SK-N-SH (cell line): Measurements from ENCODE around the gene KMO. TPM values are rescaled to one million over a fixed set of nuclear protein-coding genes. Genes with fewer than 3 reads are reported as not detected.

Experiments used
- CTCF ChIA-PET: fragments of 300-600, 350-600 bp; formaldehyde crosslinking; extraction: SDS; loops from one replicate; lab custom pipeline; 2021; lab: Yijun Ruan, JAX
- POLR2A ChIA-PET: fragments of 350-600 bp; sonication (Branson Sonifier 250); formaldehyde crosslinking; extraction: SDS; loops from one replicate; lab custom pipeline; 2020; ENCODE audit warnings: antibody characterized with exemption, inconsistent platforms; lab: Yijun Ruan, JAX
- DNase-seq: peaks from one replicate; pipeline ENCODE4 v3.0.0; 2012
- H2AFZ ChIP-seq: fragments of 200-600 bp; sonication (generic); 2 replicates; pipeline ENCODE4 v1.8.1; 2016; ENCODE audit warnings: antibody characterized with exemption, mild to moderate bottlenecking, low read depth
- H3F3A ChIP-seq: fragments of 200-600 bp; sonication (generic); replicated peaks from 2 replicates; pipeline ENCODE3; 2016; ENCODE audit warnings: antibody characterized with exemption, mild to moderate bottlenecking; ENCODE audit not compliant: insufficient read depth
- H3K27ac ChIP-seq, 2 experiments: fragments of 200-500 bp in 1 of 2; fragments of 200-600 bp in 1 of 2; sonication (Bioruptor generic) in 1 of 2; sonication (generic), shearing (Covaris generic) in 1 of 2; 2 replicates each; pipeline versions ENCODE4 v1.5.1 to v1.6.1; 2014 to 2016; ENCODE audit warnings: low read depth in 2 of 2, inconsistent platforms in 1 of 2, low read length in 1 of 2, mild to moderate bottlenecking in 1 of 2, mixed read lengths in 1 of 2
- H3K27me3 ChIP-seq: fragments of 200-600 bp; sonication (generic), shearing (Covaris generic); 2 replicates; pipeline ENCODE4 v1.6.1; 2016; ENCODE audit warnings: mixed run types; ENCODE audit not compliant: insufficient read depth
- H3K36me3 ChIP-seq, 2 experiments: fragments of 200-500 bp in 1 of 2; fragments of 200-600 bp in 1 of 2; sonication (Bioruptor generic) in 1 of 2; sonication (generic) in 1 of 2; replicated peaks in 1 of 2; 2 replicates each; pipeline versions ENCODE3 to v1.5.1; 2014 to 2016; ENCODE audit warnings: low read length in 1 of 2, mild to moderate bottlenecking in 1 of 2; ENCODE audit not compliant: insufficient read depth in 2 of 2, control insufficient read depth in 1 of 2
- H3K4me1 ChIP-seq, 2 experiments: fragments of 200-500 bp in 1 of 2; fragments of 200-600 bp in 1 of 2; sonication (Bioruptor generic) in 1 of 2; sonication (generic), shearing (Covaris generic) in 1 of 2; 2 replicates each; pipeline versions ENCODE4 v1.5.1 to v1.6.1; 2014 to 2016; ENCODE audit warnings: low read depth in 1 of 2, low read length in 1 of 2, mixed run types in 1 of 2; ENCODE audit not compliant: insufficient read depth in 2 of 2, control insufficient read depth in 1 of 2
- H3K4me2 ChIP-seq: fragments of 200-600 bp; sonication (generic), shearing (Covaris generic); 2 replicates; pipeline ENCODE4 v1.6.1; 2017; ENCODE audit warnings: mixed run types
- H3K4me3 ChIP-seq, 2 experiments: fragments of 200-500 bp in 1 of 2; fragments of 200-600 bp in 1 of 2; sonication (Bioruptor generic) in 1 of 2; sonication (generic), shearing (Covaris generic) in 1 of 2; 2 replicates each; pipeline versions ENCODE4 v1.5.1 to v1.8.1; 2014 to 2016; ENCODE audit warnings: low read depth in 2 of 2, inconsistent platforms in 1 of 2, low read length in 1 of 2, mild to moderate bottlenecking in 1 of 2, mixed read lengths in 1 of 2, moderate library complexity in 1 of 2
- H3K79me2 ChIP-seq: fragments of 200-600 bp; sonication (generic); 2 replicates; pipeline ENCODE4 v1.8.1; 2017; ENCODE audit warnings: mild to moderate bottlenecking; ENCODE audit not compliant: insufficient read depth
- H3K9ac ChIP-seq: fragments of 200-600 bp; sonication (generic); 2 replicates; pipeline ENCODE4 v1.6.1; 2017; ENCODE audit warnings: mixed run types
- H3K9me2 ChIP-seq: fragments of 200-600 bp; sonication (generic); 2 replicates; pipeline ENCODE4 v1.6.1; 2017; ENCODE audit warnings: mixed run types
- H3K9me3 ChIP-seq: fragments of 200-600 bp; sonication (generic); 2 replicates; pipeline ENCODE4 v1.6.1; 2017; ENCODE audit warnings: mixed run types, mild to moderate bottlenecking, moderate library complexity
- H4K20me1 ChIP-seq: fragments of 200-600 bp; sonication (generic); 2 replicates; pipeline ENCODE4 v1.6.1; 2017; ENCODE audit warnings: mild to moderate bottlenecking, mixed run types; ENCODE audit not compliant: insufficient read depth
- CHD2 ChIP-seq: fragments of 150-350 bp; IDR thresholded peaks from 2 replicates; pipeline ENCODE4 v1.6.1; 2018; ENCODE audit warnings: low read length; ENCODE audit not compliant: partially characterized antibody
- CTCF ChIP-seq: fragments of 200-600 bp; sonication (generic); IDR thresholded peaks from 2 replicates; pipeline ENCODE4 v1.6.1; 2017; ENCODE audit warnings: antibody characterized with exemption, mild to moderate bottlenecking, moderate library complexity
- ELF1 ChIP-seq: IDR thresholded peaks from 2 replicates; pipeline ENCODE4 v1.4.0; 2012
- EZH2phosphoT487 ChIP-seq: fragments of 200-600 bp; sonication (generic); IDR thresholded peaks from 2 replicates; pipeline ENCODE4 v1.6.1; 2017; ENCODE audit warnings: low read depth, mixed run types, mild to moderate bottlenecking, antibody characterized with exemption, moderate library complexity, borderline replicate concordance
- FOSL2 ChIP-seq: IDR thresholded peaks from 2 replicates; pipeline ENCODE4 v1.4.0; 2012; ENCODE audit warnings: low read depth, mild to moderate bottlenecking, moderate library complexity, borderline replicate concordance
- GATA2 ChIP-seq: sonication (generic); formaldehyde crosslinking; IDR thresholded peaks from 2 replicates; pipeline ENCODE4 v1.5.0; 2020; ENCODE audit warnings: mild to moderate bottlenecking, missing genetic modification reagents
- JUND ChIP-seq: IDR thresholded peaks from 2 replicates; pipeline ENCODE4 v1.4.0; 2012
- MEF2A ChIP-seq: IDR thresholded peaks from 2 replicates; pipeline ENCODE4 v1.4.0; 2012; ENCODE audit warnings: low read depth, borderline replicate concordance
- MXI1 ChIP-seq: IDR thresholded peaks from 2 replicates; pipeline ENCODE4 v1.6.1; 2012; ENCODE audit warnings: mild to moderate bottlenecking, low read depth, low read length, improper control_type of control experiment
- NRF1 ChIP-seq: IDR thresholded peaks from 2 replicates; pipeline ENCODE4 v1.6.1; 2012; ENCODE audit warnings: low read depth, mild to moderate bottlenecking, low read length
- POLR2AphosphoS5 ChIP-seq: IDR thresholded peaks from 2 replicates; pipeline ENCODE4 v1.6.1; 2012; ENCODE audit warnings: low read depth, low read length
- RAD21 ChIP-seq: IDR thresholded peaks from 2 replicates; pipeline ENCODE4 v1.6.1; 2012; ENCODE audit warnings: mild to moderate bottlenecking, low read length
- RFX5 ChIP-seq: IDR thresholded peaks from 2 replicates; pipeline ENCODE4 v1.6.1; 2012; ENCODE audit warnings: mild to moderate bottlenecking, improper control_type of control experiment, low read length
- RXRA ChIP-seq: IDR thresholded peaks from 2 replicates; pipeline ENCODE4 v1.4.0; 2012; ENCODE audit warnings: low read depth, mild to moderate bottlenecking, borderline replicate concordance
- SMC3 ChIP-seq: IDR thresholded peaks from 2 replicates; pipeline ENCODE4 v1.6.1; 2012; ENCODE audit warnings: low read depth, low read length, improper control_type of control experiment
- TAF1 ChIP-seq: IDR thresholded peaks from 2 replicates; pipeline ENCODE4 v1.6.1; 2012; ENCODE audit warnings: low read depth, mild to moderate bottlenecking, low read length, moderate library complexity, borderline replicate concordance
- TCF12 ChIP-seq: IDR thresholded peaks from 2 replicates; pipeline ENCODE4 v1.4.0; 2012
- USF1 ChIP-seq: IDR thresholded peaks from 2 replicates; pipeline ENCODE4 v1.4.0; 2012; ENCODE audit warnings: low read depth, borderline replicate concordance
- ZBTB33 ChIP-seq: IDR thresholded peaks from 2 replicates; pipeline ENCODE4 v1.4.0; 2012; ENCODE audit warnings: low read depth, borderline replicate concordance
- WGBS: methylation state at CpG from one replicate; pipeline ENCODE4 v1.1.6; 2017; ENCODE audit warnings: low lambda C conversion rate; 5-methylcytosine and 5-hydroxymethylcytosine counted together
- polyA plus RNA-seq, 3 experiments: library from polyadenylated mRNA; depleted of rRNA; stranded (reverse); fragments of >200 nt; gene quantifications; 2 replicates each; pipeline ENCODE4 v1.2.3, GENCODE V29; 2012
- TF ChIP-seq, protein P1 (sequence below): fragments of 150-350 bp; IDR thresholded peaks from 2 replicates; pipeline ENCODE4 v1.6.1; 2016; ENCODE audit warnings: mild to moderate bottlenecking, low read depth, low read length

The KMO gene
- polyA plus RNA-seq, 1 of the 3 experiments (the other 2 are of a cell fraction), result not detected

GRCh38 chr1:241627453-241628259, 95.5 kb downstream of the KMO start:
- Histone ChIP-seq H2AFZ (no peak overlapping the region), H3K9me2 (no peaks in the 10 kb centered on the region; the same call in 1 of the 2 replicates)
- POLR2A ChIA-PET, result no interaction called here

More at GRCh38 chr1:241627453-241628259, 95.5 kb downstream of the KMO start:
- H4K20me1 ChIP-seq, result no peaks in the 10 kb centered on the region
- peaks cover 8 to 11% of the 10 kb centered on the region in 2 experiments for H3K36me3 ChIP-seq
- DNase-seq, result no peak
- no peaks in the 10 kb centered on the region for H3K27me3 ChIP-seq
- H3F3A ChIP-seq, result peaks cover 12% of the 10 kb centered on the region
- no peak overlapping the region for H3K4me2 ChIP-seq
- no peak overlapping the region for H3K9ac ChIP-seq
- no peak overlapping the region for H3K4me3 ChIP-seq
- H3K9me3 ChIP-seq, result no peaks in the 10 kb centered on the region
- WGBS, result 65% methylated on average over 9 of the region's 9 CpGs
- H3K79me2 ChIP-seq, result no peaks in the 10 kb centered on the region
- CTCF ChIA-PET, result interaction anchor here (1.0 to 4.2 kb wide), 10 partner anchors 8 to 740 kb away, joined by 3 to 41 read pairs (median 6); partner anchors contain the start of gene KMO
- H3K4me1 ChIP-seq, result no peaks in the 10 kb centered on the region; a peak in 1 of 4 replicates
- TF ChIP-seq ELF1 (no peak), TCF12 (no peak), NRF1 (no peak), USF1 (no peak), RFX5 (no peak), FOSL2 (0 out of 2 replicates have a peak, but pooled peaks have one; percentile 29), JUND (0 out of 2 replicates have a peak, but pooled peaks have one; percentile 8), CHD2 (no peak), RAD21 (peak; percentile 62), SMC3 (peak; percentile 64), CTCF (peak; percentile 82), MEF2A (no peak), EZH2phosphoT487 (no peak), RXRA (no peak), ZBTB33 (no peak), GATA2 (no peak), TAF1 (no peak), POLR2AphosphoS5 (no peak), MXI1 (no peak)
- TF ChIP-seq, protein P1, sequence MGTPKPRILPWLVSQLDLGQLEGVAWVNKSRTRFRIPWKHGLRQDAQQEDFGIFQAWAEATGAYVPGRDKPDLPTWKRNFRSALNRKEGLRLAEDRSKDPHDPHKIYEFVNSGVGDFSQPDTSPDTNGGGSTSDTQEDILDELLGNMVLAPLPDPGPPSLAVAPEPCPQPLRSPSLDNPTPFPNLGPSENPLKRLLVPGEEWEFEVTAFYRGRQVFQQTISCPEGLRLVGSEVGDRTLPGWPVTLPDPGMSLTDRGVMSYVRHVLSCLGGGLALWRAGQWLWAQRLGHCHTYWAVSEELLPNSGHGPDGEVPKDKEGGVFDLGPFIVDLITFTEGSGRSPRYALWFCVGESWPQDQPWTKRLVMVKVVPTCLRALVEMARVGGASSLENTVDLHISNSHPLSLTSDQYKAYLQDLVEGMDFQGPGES, result no peak
- no peak overlapping the region for H3K27ac ChIP-seq
